GM18868 (cell line): ENCODE measurements around the gene CYP27B1.
"Not testable (repeated sequence)": the region's sequence is repeated elsewhere in the genome, so short reads cannot be mapped to it uniquely, and the experiment has no call there.

ENCODE experiments used
- ATAC-seq: cut with Tn5 transposase; IDR thresholded peaks from one replicate; pipeline ENCODE4 v1.9.1; 2021; ENCODE audit warnings: mild to moderate bottlenecking, moderate library complexity; ENCODE audit not compliant: unreplicated experiment

The CYP27B1 gene

GRCh38 chr12:57783861-57784260 is 17.0 kb upstream of the CYP27B1 start:
- no peak for ATAC-seq

GRCh38 chr12:57783466-57783801 is 16.6 kb upstream of the CYP27B1 start:
- ATAC-seq: no peak

- peak; percentile 84 for ATAC-seq
Measured at GRCh38 chr12:57782608-57783465, 16.0 kb upstream of the CYP27B1 start, which contains the start of gene TSFM. TSS of gene TSFM (plus strand) at chr12:57782787. CDS start at chr12:57782802, 15 bp downstream.

GRCh38 chr12:57782243-57782607 is 15.3 kb upstream of the CYP27B1 start:
- ATAC-seq: peak; percentile 13

DNA sequence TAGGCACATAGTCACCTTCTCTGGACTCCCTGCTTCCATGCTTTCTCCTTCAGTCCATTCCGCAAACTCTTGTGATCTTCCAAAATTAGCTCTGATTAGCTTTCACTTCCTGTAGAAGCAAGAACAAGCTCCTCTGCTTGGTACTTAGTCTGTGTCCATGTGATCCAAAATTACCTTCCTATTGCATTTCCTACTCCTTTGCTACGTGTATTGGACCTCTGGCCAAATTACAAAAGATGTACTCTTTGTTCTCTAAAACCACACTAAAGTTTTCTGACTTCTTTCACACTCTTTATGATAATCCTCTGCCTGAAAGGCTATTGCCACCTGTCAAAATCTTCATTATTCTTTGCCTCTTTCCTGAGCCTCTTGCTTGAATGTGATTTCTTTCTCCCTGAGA is 14.9 kb upstream of the CYP27B1 start:
- no peak for ATAC-seq

GRCh38 chr12:57781244-57781643 is 14.4 kb upstream of the CYP27B1 start:
- no peak for ATAC-seq

DNA sequence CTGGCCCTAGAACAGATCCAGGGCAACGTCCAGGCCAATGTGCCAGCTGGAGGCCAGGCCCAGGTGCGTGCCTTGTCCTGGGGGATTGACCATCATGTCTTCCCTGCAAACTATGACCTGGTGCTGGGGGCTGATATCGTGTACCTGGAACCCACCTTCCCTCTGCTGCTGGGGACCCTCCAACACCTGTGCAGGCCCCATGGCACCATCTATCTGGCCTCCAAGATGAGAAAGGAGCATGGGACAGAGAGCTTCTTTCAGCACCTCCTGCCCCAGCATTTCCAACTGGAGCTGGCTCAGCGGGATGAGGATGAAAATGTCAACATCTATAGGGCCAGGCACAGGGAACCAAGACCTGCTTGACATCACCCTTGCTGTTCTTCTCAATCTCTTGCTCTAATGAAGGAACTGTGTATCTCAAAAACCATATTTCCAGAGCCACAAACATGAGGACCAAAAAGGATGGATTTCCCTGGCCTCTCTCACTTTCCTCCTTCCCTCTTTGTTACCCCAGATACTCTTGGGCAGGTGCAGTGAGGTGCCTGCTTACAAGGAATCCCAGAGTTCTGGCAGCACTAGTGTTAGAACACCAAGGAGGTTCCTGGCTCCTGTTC is 13.5 kb upstream of the CYP27B1 start:
- ATAC-seq: no peak

DNA sequence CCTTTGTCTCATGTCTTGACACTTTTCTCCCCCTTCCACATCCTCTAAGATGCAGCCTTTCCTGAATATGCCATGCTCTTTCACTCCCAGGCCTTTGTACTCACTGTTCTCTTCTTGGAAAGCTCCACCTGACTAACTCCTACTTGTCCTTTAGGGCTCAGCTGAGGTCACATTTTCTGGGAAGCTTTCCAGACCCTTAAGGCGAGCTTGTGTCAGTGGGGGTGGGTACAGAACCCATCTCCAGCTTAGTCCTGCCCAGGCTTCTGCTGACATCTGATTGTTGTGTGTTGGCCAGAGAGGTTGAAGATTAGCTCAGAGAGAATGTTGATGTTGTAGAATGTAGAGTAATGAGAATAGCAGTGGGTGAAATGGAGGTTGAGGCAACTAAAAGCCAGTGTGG is 12.9 kb upstream of the CYP27B1 start:
- ATAC-seq: no peak

DNA sequence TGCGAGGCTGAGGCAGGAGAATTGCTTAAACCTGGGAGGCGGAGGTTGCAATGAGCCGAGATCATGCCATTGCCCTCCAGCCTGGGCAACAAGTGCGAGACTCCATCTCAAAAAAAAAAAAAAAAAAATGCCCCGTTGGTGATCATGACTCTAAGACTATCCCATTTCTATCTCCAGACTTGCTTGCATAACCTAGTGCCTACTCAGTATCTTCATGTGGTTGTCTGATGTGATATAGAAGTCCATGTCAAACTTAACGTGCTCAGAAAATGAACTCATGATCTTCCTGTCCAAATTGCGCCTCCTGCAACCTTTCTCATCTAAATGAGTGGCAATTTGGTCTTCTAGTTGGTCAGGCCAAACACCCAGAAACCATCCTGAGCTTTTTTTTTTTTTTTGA is 11.0 kb upstream of the CYP27B1 start:
- ATAC-seq: no peak

GRCh38 chr12:57777367-57777766 is 10.5 kb upstream of the CYP27B1 start:
- ATAC-seq: no peak

- ATAC-seq: no peak
Measured at GRCh38 chr12:57776247-57776587, 9.3 kb upstream of the CYP27B1 start.

DNA sequence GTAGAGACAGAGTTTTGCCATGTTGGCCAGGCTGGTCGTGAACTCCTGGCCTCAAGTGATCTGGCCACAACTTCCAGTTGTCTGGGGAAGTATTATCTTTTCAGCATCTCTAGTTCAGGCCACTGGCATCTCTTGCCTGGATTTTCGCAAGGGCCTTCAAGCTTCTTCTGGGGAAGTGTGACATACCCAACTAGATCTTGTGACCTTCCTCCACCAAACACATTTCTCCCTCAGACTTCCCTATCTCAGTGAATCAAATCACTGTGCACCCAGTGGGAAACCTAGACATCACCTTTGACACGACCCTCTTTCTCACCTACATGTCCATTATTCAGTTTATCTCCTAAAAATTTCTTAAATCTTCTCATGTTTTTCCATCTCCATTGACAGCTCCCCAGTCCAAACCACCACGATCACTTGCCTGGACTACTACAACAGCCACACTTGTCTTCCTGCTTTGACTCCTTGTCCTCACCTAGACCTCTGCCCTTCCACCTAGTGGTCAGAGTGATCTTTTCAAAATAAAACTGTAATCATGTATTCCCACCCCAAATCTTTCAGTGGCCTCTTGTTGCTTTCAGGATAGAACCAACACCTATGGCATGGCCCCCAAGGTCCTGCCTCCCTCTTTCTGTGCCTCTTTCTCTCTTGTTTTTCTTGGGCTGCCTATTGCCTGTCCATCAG is 8.8 kb upstream of the CYP27B1 start:
- ATAC-seq: no peak

DNA sequence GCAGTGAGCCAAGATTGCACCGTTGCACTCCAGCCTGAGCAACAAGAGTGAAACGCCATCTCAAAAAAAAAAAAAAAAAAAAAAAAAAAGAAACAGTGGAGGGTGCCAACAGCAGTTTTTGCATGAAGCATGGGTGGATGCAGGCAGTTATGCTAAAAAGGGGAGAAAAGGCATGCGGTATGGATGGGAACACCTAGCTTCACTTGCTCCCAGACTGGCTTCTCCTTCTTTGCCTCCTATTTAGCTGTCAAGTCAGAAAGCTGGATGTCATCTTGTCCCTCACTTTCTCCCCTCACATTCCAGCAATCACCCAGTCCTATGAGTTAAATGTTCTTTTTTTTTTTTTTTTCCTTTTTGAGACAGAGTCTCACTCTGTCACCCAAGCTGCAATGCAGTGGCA is 8.2 kb upstream of the CYP27B1 start:
- ATAC-seq: no peak

- ATAC-seq: not testable (repeated sequence)
Measured at GRCh38 chr12:57774634-57775033, 7.8 kb upstream of the CYP27B1 start.

DNA sequence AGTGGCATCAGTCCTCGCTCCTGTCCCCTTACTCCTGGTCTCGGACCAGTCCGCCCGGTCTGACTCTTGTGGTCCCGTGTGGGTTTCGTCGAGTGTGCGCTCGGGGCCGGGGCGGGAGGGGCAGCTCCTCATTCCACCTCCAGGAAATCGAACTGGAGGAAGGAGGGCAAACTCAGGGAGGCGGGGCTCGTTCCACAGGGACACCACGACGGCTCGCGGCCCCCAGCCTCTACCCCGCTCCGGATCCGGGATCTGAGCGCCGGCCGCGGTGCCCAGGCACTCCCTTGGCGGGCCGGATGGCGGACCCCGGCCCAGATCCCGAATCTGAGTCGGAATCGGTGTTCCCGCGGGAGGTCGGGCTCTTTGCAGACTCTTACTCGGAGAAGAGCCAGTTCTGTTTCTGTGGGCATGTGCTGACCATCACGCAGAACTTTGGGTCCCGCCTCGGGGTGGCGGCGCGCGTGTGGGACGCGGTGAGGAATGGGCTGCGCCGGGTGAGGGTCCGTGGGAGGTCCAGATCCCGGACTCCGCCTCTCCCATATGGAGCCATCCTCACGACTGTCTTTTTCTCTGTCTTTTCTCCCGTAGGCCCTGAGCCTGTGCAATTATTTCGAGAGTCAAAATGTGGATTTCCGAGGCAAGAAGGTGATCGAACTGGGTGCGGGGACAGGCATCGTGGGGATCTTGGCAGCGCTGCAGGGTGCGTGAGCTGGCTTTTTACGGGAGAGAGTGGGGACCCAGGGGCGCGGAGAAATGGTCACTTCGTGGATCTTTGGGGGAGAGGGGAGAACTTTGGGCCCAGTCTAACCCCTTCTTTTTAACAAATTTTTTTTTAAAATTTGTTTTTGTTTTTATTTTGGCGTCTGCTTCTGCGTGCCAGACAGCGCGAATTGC is 5.8 kb upstream of the CYP27B1 start, which contains the start of gene EEF1AKMT3:
Gene EEF1AKMT3 (plus strand): TSS at position 186 of the 894 bp plus-strand sequence. CDS start 111 bp downstream, at position 297.
- ATAC-seq: peak; percentile 27

GRCh38 chr12:57771873-57772428 is 5.1 kb upstream of the CYP27B1 start, which contains the start of gene METTL1:
TSS of gene METTL1 (minus strand) at chr12:57772105. CDS start at chr12:57772083, 22 bp downstream.
- ATAC-seq: peak; percentile 83

GRCh38 chr12:57771236-57771872 is 4.5 kb upstream of the CYP27B1 start:
- ATAC-seq: peak; percentile 80

- ATAC-seq: no peak
Measured at GRCh38 chr12:57770734-57771133, 3.9 kb upstream of the CYP27B1 start.

- no peak for ATAC-seq
Measured at GRCh38 chr12:57769594-57769993, 2.7 kb upstream of the CYP27B1 start.

DNA sequence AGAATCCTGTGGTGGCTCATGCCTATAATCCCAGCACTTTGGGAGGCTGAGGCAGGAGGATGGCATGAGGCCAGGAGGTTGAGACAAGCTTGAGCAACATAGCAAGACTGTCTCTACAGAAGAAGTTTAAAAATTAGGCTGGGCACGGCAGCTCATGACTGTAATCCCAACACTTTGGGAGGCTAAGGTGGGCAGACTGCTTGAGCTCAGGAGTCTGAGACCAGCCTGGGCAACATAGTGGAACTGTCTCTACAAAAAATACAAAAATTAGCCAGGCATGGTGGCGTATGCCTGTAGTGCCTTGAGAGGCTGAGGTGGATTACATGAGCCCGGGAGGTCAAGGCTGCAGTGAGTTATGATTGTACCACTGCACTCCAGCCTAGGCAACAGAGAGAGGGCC is 998 bp upstream of the CYP27B1 start:
- no peak for ATAC-seq
